Hematopoietic multipotent progenitor cell treated with erythropoietin and hydrocortisone succinate and interleukin-3 and kit ligand, for 17 days (in vitro differentiated cells): Measurements from ENCODE around the gene SERPINB6.
"Not testable (repeated sequence)": the region's sequence is repeated elsewhere in the genome, so short reads cannot be mapped to it uniquely, and the experiment has no call there.

ENCODE experiments used
- DNase-seq: peaks from one replicate; pipeline ENCODE4 v3.0.0-alpha.2; 2015; ENCODE audit warnings: low spot score

The SERPINB6 gene

DNA sequence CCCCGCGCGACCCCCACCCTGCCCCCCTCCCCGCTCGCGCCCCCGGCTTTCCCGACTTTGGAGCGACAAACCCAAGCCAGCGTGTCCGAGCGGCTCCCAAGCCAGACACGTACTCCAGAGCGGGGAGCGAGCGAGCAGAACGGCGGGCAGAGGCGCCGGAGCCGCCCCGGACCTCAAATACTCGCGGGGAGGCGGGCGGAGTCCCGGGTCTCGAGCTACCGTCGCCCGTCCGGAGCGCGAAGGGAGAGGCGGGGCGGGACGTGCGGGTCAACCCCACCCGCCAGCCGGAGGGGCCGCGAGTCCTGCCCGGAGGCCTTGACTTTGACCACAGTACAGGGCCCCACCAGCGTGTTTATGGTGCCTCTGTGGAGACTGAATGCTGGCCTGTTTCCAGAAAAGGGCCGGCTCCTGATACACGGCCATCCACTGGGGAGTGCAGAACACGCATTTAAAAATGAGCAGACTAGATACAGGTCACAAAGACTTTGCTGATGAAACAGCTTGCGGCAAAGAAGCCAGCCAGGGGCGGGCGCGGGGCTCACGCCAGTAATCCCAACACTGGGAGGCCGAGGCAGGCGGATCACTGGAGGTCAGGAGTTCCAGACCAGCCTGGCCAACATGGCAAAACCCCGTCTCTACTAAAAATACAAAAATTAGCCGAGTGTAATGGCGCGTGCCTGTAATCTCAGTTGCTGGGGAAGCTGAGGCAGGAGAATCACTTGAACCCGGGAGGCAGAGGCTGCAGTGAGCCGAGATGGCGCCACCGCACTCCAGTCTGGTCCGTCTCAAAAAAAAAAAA, at the start of gene SERPINB6:
SERPINB6 (minus strand) TSS at position 148 of the 799 bp plus-strand sequence. CDS start 12,235 bp downstream, outside the sequence.
- DNase-seq, result no peak

- no peak for DNase-seq
Observed at GRCh38 chr6:3019749-3020320, 48.5 kb upstream of the SERPINB6 start.

DNA sequence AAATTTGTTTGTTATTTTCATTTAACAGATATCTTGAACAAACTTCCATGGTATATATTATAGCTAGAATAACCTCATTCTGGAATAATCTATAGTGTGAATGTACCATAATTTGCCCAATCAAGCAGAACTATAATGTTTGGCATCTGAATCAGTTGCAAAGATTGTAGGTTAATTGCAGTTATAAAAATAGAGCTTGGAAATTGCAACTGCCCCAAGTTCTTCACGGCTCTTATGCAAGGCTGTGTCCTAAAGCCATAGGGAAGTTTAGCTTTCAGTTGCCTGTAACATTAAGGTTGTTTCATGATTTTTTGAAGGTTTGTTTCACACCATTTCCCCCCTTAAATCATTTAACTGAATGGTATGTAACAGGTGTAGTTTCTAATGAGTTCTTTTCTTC, 47.7 kb upstream of the SERPINB6 start:
- DNase-seq, result no peak

DNA sequence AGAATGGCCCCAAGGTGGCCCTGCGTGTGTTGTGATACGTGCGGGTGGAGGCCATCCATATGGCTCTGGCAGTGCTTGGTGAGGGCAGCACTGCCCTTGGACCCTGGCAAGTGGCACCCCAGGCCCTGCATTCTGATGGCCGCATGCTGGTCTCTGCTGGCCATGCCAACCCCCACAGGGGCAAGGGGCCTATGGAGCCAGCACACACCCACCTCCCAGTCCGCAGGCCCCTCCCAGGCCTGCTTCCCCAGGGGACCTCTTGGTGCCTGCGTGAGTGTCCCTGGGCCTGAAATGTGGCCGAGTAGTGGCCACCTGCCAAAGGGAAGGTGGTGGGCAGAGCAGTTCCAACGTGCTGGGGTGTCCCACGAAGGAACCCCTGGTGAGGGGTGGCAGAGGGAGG, 45.9 kb upstream of the SERPINB6 start:
- no peak for DNase-seq

GRCh38 chr6:3016473-3017280, 45.3 kb upstream of the SERPINB6 start:
- DNase-seq, result no peak

DNA sequence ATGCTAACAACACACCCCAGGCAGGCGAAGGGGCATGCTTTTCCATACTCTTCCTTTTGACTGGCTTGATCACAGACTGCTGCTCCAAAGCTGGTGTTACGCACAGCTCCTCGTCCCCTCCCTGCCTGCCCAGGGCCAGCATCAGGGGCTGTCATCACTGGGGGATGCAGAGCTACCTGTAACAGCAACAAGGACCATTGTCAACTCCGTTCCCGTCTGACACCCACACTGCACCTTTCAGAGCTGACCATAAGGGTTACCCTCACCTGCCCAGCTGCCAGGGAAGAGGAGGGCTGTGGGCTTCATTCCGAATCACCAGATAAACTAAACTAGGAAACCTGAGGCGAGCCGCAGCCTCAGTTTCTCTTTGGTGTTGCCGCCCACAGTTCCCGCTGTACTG, 43.8 kb upstream of the SERPINB6 start:
- DNase-seq, result no peak

DNA sequence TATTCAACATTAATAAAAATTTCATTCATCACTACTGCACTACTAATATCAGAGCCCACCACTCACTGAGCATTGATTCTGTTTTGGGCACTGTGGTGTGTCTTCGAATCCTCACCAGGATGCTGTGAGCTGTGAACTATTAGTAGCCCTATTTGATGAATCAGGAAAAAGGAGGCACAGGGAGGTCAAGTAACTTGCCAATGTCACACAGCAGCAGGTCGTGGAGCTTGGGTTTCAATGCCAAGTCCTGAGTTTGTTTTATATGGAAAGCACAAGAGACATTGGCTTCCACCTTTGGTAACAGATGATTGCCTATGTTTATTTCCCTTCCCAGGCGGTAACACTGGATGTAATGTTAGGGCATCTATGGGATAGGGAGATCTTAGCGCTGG, 43.3 kb upstream of the SERPINB6 start:
- DNase-seq, result no peak

DNA sequence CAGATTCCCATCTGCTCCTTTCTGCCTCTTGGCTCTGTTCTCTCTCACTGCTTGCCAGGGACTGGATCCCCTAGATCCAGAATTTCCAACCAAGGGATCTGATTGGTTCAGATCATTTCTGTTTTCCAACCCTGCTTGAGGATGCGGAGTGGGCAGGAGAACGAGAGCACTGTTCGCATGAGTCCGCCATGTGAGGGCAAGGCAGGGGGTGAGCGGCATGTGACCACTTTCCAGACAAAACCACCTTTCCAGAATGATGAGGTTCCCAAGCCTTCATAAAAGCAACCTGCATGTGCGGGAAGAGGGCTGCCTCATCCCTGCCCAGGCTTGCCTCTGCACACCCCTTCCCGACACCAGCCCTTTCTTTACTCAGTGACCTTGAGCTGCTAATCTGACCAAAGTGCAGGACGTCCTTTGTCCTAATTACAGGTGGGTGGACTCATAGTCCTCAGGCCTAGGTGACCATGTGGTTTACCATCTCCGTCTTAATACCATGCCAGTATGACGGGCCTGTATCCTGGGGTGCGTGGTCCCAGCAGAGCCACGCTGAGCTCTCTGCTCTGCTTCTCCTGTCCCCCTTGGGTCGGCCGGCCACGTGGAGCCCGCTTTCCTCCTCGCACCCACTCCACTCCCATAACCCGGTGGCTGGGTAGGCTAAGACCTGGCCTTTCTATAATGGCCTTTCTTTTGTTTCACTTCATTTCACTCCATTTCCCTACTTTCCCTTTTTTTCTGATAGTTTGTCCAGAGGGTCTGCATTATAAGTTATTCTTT, 42.7 kb upstream of the SERPINB6 start:
- DNase-seq, result no peak

- DNase-seq, result no peak
Observed at GRCh38 chr6:3013486-3013885, 42.1 kb upstream of the SERPINB6 start.

DNA sequence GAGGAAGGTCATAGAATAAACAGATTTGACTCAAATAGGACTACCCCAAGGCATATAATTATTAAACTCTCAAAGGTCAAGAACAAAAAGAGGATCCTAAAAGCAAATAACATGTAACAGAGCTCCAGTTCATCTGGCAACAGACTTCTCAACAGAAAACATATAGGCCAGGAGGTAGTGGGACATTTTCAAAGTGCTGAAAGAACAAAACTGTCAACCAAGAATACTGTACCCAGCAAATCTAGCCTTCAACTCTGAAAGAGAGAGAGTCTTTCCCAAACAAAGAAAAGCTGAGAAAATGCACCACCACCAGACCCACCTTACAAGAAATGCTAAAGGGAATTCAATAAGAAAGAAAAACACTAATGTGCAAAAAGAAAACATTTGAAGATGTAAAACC, 40.2 kb upstream of the SERPINB6 start:
- DNase-seq, result no peak

DNA sequence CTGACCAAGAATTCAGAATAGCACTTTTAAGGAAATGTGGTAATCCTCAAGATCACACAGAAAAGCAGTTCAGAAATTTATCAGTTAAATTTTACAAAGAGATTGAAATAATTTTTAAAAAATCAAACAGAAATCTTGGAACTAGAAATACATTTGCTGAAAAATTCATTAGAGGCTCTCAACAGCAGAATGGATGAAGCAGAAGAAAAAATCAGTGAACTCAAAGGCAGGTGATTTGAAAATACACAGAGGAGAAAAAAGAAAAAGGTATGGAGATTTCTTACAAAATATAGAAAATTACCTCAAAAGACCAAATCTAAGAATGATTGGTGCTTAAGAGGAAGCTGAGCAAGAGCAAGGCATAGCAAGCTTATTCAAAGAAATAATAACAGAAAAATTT, 39.8 kb upstream of the SERPINB6 start:
- DNase-seq, result no peak

DNA sequence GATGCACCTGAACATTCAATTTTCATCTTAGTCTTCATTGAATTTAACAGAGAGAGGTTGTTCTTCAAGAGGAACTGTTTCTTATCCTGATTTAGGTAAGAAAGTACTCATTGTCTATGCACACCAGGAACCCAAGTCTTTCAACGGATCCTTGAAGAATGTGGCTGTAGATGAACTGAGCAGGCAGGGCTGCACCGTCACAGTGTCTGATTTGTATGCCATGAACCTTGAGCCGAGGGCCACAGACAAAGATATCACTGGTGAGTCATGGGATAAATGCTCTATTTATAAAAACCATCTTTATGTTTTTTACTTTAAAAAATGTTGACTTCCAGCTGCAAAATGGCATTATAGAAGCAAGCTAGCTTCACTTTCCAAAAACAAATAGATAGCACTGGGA, 38.6 kb upstream of the SERPINB6 start:
- no peak for DNase-seq

DNA sequence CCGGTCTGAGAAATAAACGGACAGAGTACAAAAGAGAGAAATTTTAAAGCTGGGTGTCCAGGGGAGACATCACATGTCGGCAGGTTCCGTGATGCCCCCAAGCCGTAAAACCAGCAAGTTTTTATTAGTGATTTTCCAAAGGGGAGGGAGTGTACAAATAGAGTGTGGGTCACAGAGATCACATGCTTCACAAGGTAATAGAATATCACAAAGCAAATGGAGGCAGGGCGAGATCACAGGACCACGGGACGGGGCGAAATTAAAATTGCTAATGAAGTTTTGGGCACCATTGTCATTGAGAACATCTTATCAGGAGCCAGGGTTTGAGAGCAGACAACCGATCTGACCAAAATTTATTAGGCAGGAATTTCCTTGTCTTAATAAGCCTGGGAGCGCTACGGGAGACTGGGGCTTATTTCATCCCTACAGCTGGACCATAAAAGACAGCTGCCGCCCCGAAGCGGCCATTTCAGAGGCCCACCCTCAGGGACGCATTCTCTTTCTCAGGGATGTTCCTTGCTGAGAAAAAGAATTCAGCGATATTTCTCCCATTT, 37.4 kb upstream of the SERPINB6 start:
- DNase-seq, result not testable (repeated sequence)

DNA sequence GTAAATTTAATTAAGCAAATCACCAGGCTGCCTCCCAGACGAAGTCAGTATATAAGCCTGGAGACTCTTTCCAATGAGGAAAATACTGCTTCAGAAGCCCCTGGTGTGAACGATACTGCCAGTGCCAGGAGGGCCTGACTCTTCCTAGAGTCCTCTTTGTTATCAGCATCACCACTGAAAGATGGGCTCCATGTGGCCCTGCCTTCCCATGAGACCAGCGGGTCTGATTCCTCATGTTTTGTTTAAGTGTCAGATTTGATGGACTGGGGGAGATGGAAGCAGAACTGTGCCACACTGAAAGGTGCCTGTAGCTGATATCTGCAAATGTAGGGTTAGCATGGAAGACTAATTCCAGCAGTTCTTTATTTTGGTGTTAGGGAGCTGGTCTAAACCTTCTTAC, 36.2 kb upstream of the SERPINB6 start:
- DNase-seq, result no peak

GRCh38 chr6:3006476-3006875, 35.1 kb upstream of the SERPINB6 start:
- DNase-seq, result no peak

GRCh38 chr6:3005874-3006273, 34.5 kb upstream of the SERPINB6 start:
- no peak for DNase-seq

GRCh38 chr6:3005077-3005476, 33.7 kb upstream of the SERPINB6 start:
- DNase-seq, result no peak

- DNase-seq, result not testable (repeated sequence)
Observed at GRCh38 chr6:3003226-3003625, 31.9 kb upstream of the SERPINB6 start.

DNA sequence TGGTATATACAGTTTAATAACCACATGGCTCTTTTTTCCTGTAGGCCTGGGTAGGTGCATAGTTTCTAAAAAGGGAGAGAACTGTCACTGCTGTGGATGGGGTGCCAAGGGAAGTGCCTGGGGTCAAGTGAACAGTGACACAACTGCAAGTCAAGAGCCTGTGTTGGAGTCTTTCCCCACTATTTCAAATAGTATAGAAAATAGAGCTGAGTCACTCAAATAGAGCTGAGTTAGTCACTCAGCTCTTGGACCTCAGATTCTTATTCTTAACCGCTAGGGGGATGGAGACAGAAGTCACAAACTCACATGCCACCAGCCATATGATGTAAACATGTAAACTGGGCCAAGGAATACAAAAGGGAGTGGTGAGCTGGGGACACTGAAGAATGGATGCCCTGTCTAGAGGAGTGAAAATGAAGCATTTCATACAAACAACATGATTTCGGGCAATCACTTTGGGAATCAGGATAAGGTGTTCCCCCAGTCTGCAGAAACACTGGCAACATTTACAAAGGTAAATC, 30.5 kb upstream of the SERPINB6 start:
- DNase-seq, result peak; percentile 95

DNA sequence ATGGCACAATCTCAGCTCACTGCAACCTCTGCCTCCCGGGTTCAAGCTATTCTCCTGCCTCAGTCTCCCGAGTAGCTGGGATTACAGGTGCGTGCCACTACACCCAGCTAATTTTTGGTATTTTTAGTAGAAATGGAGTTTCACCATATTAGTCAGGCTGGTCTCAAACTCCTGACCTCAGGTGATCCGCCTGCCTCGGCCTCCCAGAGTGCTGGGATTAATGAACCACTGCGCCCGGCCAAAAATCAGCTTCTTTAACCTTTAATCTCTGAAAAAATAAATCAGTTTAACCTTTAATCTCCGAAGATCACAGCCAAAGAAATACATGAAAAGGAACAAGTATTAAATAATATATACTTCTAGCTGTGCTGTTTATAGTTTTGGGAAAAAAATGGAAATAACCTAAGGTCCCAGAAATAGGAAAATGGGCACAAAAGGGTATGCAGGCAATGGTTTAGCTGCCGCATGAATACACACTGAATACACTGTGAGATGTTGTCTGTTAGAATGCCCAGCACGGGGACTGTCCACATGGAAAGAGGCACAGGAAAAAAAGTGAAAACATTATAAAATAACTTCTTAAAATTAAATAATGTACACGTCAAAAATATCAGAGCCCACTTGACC, 29.9 kb upstream of the SERPINB6 start:
- no peak for DNase-seq
